Heart left ventricle (tissue), 16 donors: Measurements from ENCODE around the gene NKTR. TPM values are rescaled to one million over a fixed set of nuclear protein-coding genes. Genes with fewer than 3 reads are reported as not detected.
"Not testable (repeated sequence)": the region's sequence is repeated elsewhere in the genome, so short reads cannot be mapped to it uniquely, and the experiment has no call there.

Experiments
- ATAC-seq, 4 donors: fragments of 200-7000 bp; cut with Tn5 transposase; one replicate each; pipeline ENCODE4 v1.9.1; 2020 to 2022; ENCODE audit warnings: moderate library complexity in 4 of 4, mild to moderate bottlenecking in 3 of 4, moderate number of reproducible peaks in 1 of 4
- DNase-seq, 5 donors: peaks; one replicate each; pipeline ENCODE4 v3.0.0-alpha.2; 2020
- H3K27ac ChIP-seq, 12 donors: fragments of 200-600 bp; sonication (generic) in 4 of 12; one replicate each; pipeline versions ENCODE4 v1.5.0 to v1.8.0; 2016 to 2022; ENCODE audit warnings: mild to moderate bottlenecking in 2 of 12
- H3K27me3 ChIP-seq, 9 donors: fragments of 200-600 bp; sonication (generic) in 2 of 9; one replicate each; pipeline versions ENCODE4 v1.5.1 to v1.8.0; 2016 to 2022; ENCODE audit warnings: mild to moderate bottlenecking in 3 of 9
- H3K36me3 ChIP-seq, 9 donors: fragments of 200-600 bp; sonication (generic) in 2 of 9; one replicate each; pipeline versions ENCODE4 v1.5.0 to v1.8.0; 2018 to 2022; ENCODE audit warnings: mild to moderate bottlenecking in 2 of 9
- H3K4me1 ChIP-seq, 12 donors: fragments of 200-600 bp; sonication (generic) in 4 of 12; one replicate each; pipeline versions ENCODE4 v1.5.0 to v1.8.0; 2016 to 2022; ENCODE audit warnings: mild to moderate bottlenecking in 3 of 12
- H3K4me3 ChIP-seq, 12 donors: fragments of 200-600 bp; sonication (generic) in 4 of 12; one replicate each; pipeline versions ENCODE4 v1.5.0 to v1.8.0; 2017 to 2022; ENCODE audit warnings: mild to moderate bottlenecking in 9 of 12, moderate library complexity in 4 of 12
- H3K9me3 ChIP-seq, 12 donors: fragments of 200-600 bp; sonication (generic) in 4 of 12; one replicate each; pipeline versions ENCODE4 v1.5.0 to v1.8.0; 2016 to 2022; ENCODE audit warnings: mild to moderate bottlenecking in 1 of 12
- CTCF ChIP-seq, 12 donors: fragments of 200-600 bp; sonication (generic) in 4 of 12; IDR thresholded peaks; one replicate each; pipeline versions ENCODE4 v1.5.0 to v1.8.0; 2018 to 2022; ENCODE audit warnings: antibody characterized with exemption in 12 of 12, mild to moderate bottlenecking in 5 of 12
- POLR2A ChIP-seq, 2 donors: fragments of 450-650 bp; IDR thresholded peaks; one replicate each; pipeline ENCODE4 v1.6.1; 2017; ENCODE audit warnings: antibody characterized with exemption in 2 of 2, mild to moderate bottlenecking in 2 of 2, moderate library complexity in 2 of 2
- WGBS, 4 donors: extraction: QIAGEN DNeasy Blood & Tissue Kit in 2 of 4; methylation state at CpG; one replicate each; pipeline versions ENCODE4 v1.1.5 to v1.1.7; 2013 to 2018; 5-methylcytosine and 5-hydroxymethylcytosine counted together
- intact Hi-C, 10 donors: fragments of 100-400 bp; cut with DNase I; formaldehyde crosslinking; loops; one replicate each; pipeline versions ENCODE4 v1.11.1 to v1.14.2; 2022
- polyA plus RNA-seq, 2 donors: library from polyadenylated mRNA; stranded (reverse); fragments of 200-250 nt; gene quantifications; one replicate each; pipeline ENCODE4 v1.2.3, GENCODE V29; 2013
- total RNA-seq, 9 donors: library from RNA; depleted of rRNA in 2 of 9; stranded (reverse); fragments of >200 nt in 2 of 9; fragmentation: NEBNext Ultra II Directional in 3 of 9; extraction: Animal tissue kit (Norgen Biotek cat#: 25700) in 3 of 9; gene quantifications; one replicate each; pipeline versions ENCODE4 v1.1.0 to v1.2.4, GENCODE V29; 2016 to 2023
- donor health status: ischemic (EF 13 %, LVEDD 7.1; RV severe dilation, severe dysfunction).
- donor health status: healthy with polysubstance abuse.
- donor health status: DM: no; HTN: yes; CAD: no.
- donor health status: DM: no; HTN: no; CAD: no.
- donor health status: ischemic (EF 25% LVEDD 6.9; RV normal size, moderate dysfunction).
- donor health status: ischemic (EF 25% LVEDD 5.7; RV mildly dilated, moderate dysfunction).
- donor health status: healthy.
- donor health status: DM: yes; HTN: yes; CAD: no.
- donor health status: ischemic (EF 35%, LVEDD 5.7; RV mildly dilated, moderate dysfunction).
- donor health status: nonischemic (EF 11% LVEDD 7.7; RV severe dilation, severe dysfunction).
- donor health status: DM: yes; HTN: yes; CAD: no.
- donor health status: PGD.
- donor health status: ischemic (EF 29% LVEDD 5.4; RV normal size, mild dysfunction).
- donor health status: nonischemic (EF 23%, LVEDD 6.1; RV moderate dilation, normal function).

Gene NKTR
- total and polyA plus RNA-seq, 11 donors, result 10.7 to 40.6 (median 20.9) TPM

GRCh38 chr3:42595682-42596081 is 4.8 kb upstream of the NKTR start:
- TF ChIP-seq CTCF (IDR thresholded peaks at IDR 0.05), result no peak
- TF ChIP-seq POLR2A (IDR thresholded peaks at IDR 0.05), result no peak
- intact Hi-C loops, result no loop called here
- H3K27ac ChIP-seq, result no peak overlapping the region
- H3K9me3 ChIP-seq, result no peaks in the 10 kb centered on the region
- H3K4me1 ChIP-seq, result peaks cover 0 to 22% (median 10%) of the 10 kb centered on the region in 12 donors
- no peak for ATAC-seq
- no peaks in the 10 kb centered on the region for H3K27me3 ChIP-seq
- DNase-seq, result no peak
- 82 to 90% (median 85%) methylated on average over 4 of the region's 4 CpGs for WGBS, 4 donors
- peaks cover 0 to 33% (median 20%) of the 10 kb centered on the region in 9 donors for H3K36me3 ChIP-seq
- no peak overlapping the region for H3K4me3 ChIP-seq

- ATAC-seq, H3K4me3 ChIP-seq, DNase-seq, H3K27me3 ChIP-seq, intact Hi-C loops, H3K27ac ChIP-seq, H3K9me3 ChIP-seq: not testable (repeated sequence)
- peaks cover 0 to 21% (median 9%) of the 10 kb centered on the region in 12 donors for H3K4me1 ChIP-seq
- H3K36me3 ChIP-seq, result peaks cover 0 to 33% (median 20%) of the 10 kb centered on the region in 9 donors
- WGBS, 4 donors, result 91 to 96% (median 95%) methylated on average over 7 of the region's 7 CpGs
Measured at GRCh38 chr3:42597098-42597497, 3.4 kb upstream of the NKTR start.

GRCh38 chr3:42600958-42601675 is 631 bp downstream of the NKTR start:
- H3K4me3 ChIP-seq, result peak overlapping the region; percentile 74 to 97 (median 88)
- DNase-seq, result peak; percentile 67 to 82 (median 81)
- peaks cover 0 to 44% (median 33%) of the 10 kb centered on the region in 12 donors for H3K4me1 ChIP-seq
- ATAC-seq, result peak; percentile 27 to 62 (median 60)
- peaks cover 0 to 13% (median 2%) of the 10 kb centered on the region in 12 donors for H3K9me3 ChIP-seq
- 0 to 1% (median 0%) methylated on average over 20 to 31 of the region's 31 CpGs for WGBS, 4 donors
- H3K27me3 ChIP-seq, result no peaks in the 10 kb centered on the region
- H3K36me3 ChIP-seq, result peaks cover 0 to 19% (median 6%) of the 10 kb centered on the region in 9 donors
- TF ChIP-seq CTCF (IDR thresholded peaks at IDR 0.05) (peak in 2 of 12 donors; percentile 10 to 29), POLR2A (IDR thresholded peaks at IDR 0.05) (no peak)
- H3K27ac ChIP-seq, result peak overlapping the region; percentile 95 to 100 (median 98)
- intact Hi-C loops, result loop anchor here in 8 of 10 donors (1.0 to 10.0 kb wide), 4 partner anchors 11 to 144 kb away; partner anchors contain the start of genes ZBTB47 (in 7 of the 8) and SS18L2 (in 1 of the 8)

GRCh38 chr3:42601896-42602581 is 1.6 kb downstream of the NKTR start:
- intact Hi-C loops, result loop anchor here in 8 of 10 donors (2.0 to 10.0 kb wide), 3 partner anchors 50 to 143 kb away; partner anchors contain the start of gene ZBTB47 (in 7 of the 8)
- peak overlapping the region; percentile 95 to 100 (median 98) for H3K27ac ChIP-seq
- H3K9me3 ChIP-seq, result peaks cover 0 to 13% (median 2%) of the 10 kb centered on the region in 12 donors
- TF ChIP-seq POLR2A (IDR thresholded peaks at IDR 0.05) (no peak), CTCF (IDR thresholded peaks at IDR 0.05) (peak in 1 of 12 donors; percentile 8)
- H3K27me3 ChIP-seq, result no peaks in the 10 kb centered on the region
- peaks cover 0 to 27% (median 6%) of the 10 kb centered on the region in 9 donors for H3K36me3 ChIP-seq
- peaks cover 0 to 48% (median 37%) of the 10 kb centered on the region in 12 donors for H3K4me1 ChIP-seq
- WGBS, 4 donors, result 41 to 57% (median 47%) methylated on average over 9 of the region's 9 CpGs
- H3K4me3 ChIP-seq, result peak overlapping the region in 11 of 12 donors; percentile 74 to 97 (median 86)
- ATAC-seq (no peak), DNase-seq (no peak)
